ENCODE measurements around the gene ABCB6.

The ABCB6 gene

DNA sequence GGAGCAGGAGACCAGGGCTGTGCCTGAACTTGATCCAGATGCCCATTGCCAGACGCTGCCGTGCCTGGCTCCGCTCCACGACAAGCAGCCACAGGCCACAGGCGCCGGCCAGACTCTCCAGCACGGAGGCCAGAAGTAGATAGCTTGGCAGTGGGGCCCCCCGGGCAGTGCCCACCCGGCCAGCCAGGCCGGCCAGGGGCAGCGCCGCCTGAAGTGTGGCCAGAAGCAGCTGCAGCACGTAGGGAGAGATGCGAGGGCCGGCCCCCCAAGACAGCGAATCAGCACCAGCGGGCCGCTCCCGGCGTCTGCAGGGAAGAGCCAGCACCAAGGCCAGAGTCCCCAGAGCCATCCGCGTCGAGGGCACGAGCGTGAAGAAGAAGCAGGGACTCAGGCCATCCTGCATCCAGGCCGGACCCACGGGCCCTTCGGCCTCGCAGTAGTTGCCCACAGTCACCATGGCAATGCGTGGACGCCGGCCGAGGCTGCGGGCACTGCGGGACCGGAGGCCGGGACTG is 484 bp downstream of the ABCB6 start:
- TF ChIP-seq, protein P1, sequence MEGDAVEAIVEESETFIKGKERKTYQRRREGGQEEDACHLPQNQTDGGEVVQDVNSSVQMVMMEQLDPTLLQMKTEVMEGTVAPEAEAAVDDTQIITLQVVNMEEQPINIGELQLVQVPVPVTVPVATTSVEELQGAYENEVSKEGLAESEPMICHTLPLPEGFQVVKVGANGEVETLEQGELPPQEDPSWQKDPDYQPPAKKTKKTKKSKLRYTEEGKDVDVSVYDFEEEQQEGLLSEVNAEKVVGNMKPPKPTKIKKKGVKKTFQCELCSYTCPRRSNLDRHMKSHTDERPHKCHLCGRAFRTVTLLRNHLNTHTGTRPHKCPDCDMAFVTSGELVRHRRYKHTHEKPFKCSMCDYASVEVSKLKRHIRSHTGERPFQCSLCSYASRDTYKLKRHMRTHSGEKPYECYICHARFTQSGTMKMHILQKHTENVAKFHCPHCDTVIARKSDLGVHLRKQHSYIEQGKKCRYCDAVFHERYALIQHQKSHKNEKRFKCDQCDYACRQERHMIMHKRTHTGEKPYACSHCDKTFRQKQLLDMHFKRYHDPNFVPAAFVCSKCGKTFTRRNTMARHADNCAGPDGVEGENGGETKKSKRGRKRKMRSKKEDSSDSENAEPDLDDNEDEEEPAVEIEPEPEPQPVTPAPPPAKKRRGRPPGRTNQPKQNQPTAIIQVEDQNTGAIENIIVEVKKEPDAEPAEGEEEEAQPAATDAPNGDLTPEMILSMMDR (IDR thresholded peaks at IDR 0.05; ENCODE audit: insufficient read depth, low read length, missing control alignments), result no peak

DNA sequence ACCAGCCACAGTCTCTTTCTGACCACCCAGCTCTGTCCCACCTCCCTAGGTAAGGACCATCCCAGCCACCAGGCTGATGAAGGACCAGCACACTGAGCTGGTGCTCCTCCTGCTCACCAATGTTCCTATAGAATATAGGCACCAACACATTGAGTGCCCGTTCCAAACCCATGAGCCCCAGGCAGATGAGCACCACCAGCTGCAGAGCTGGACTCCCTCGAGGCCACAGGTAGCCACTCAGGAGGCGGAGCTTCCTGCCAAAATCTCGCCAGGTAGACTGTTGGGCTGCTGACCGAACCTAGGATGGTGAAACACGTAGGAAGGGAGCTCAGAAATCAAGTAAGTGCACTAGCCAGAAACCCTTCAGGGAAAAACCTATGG is 2.2 kb downstream of the ABCB6 start:
- no peak overlapping the region for H3K4me3 ChIP-seq (ENCODE audit: low read depth, low read length)
- ChIA-PET POLR2A (no interaction called here), CTCF (interaction anchor here (0.8 to 5.8 kb wide), 6 partner anchors 9 to 79 kb away, joined by 3 to 40 read pairs (median 10); partner anchors contain the start of gene NHEJ1)
- no peak for DNase-seq (ENCODE audit: low read depth, low spot score)
- TF ChIP-seq, protein P1 (IDR thresholded peaks at IDR 0.05; ENCODE audit: insufficient read depth, low read length, missing control alignments), result no peak

More for the DNA sequence above, 484 bp downstream of the ABCB6 start:
- peak overlapping the region; percentile 69 for H3K4me3 ChIP-seq (ENCODE audit: low read depth, low read length)
- ChIA-PET POLR2A (interaction anchor here (0.6 to 2.7 kb wide), 12 partner anchors 8 to 134 kb away, joined by 3 to 27 read pairs (median 4); partner anchors contain the start of genes ANKZF1, ATG9A, CNPPD1 and DNAJB2), CTCF (interaction anchor here (0.9 to 5.8 kb wide), 10 partner anchors 9 to 77 kb away, joined by 3 to 40 read pairs (median 5); partner anchors contain the start of genes ANKZF1, ATG9A, CNPPD1 and NHEJ1)
- DNase-seq (ENCODE audit: low read depth, low spot score), result no peak

- ChIA-PET CTCF (interaction anchor here (0.8 to 5.8 kb wide), 9 partner anchors 8 to 79 kb away, joined by 3 to 40 read pairs (median 5); partner anchors contain the start of gene NHEJ1), POLR2A (no interaction called here)
- DNase-seq (ENCODE audit: low read depth, low spot score), result no peak
- H3K4me3 ChIP-seq (ENCODE audit: low read depth, low read length), result no peak overlapping the region
- TF ChIP-seq, protein P1 (IDR thresholded peaks at IDR 0.05; ENCODE audit: insufficient read depth, low read length, missing control alignments), result no peak
Observed at GRCh38 chr2:219215871-219216534, 2.8 kb downstream of the ABCB6 start.

DNA sequence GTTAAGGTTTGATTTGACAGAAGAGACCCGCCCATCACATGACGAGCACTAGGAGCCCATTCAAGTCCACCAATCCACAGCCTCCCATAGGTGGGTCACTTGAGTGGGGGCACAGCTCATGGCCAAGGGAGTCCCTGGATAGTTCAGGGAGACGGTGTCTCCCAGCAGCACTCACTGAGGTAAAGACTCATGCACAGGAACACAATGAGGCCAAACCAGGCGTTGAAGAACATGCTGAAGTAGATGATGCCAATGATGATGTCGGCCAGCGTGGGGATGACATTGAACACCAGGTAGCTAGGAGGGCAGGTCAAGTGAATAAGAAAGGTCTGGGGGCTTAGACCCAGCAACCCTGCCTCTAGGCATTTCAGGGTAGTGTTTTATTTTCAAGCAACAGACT is 4.0 kb downstream of the ABCB6 start:
- CTCF ChIA-PET, result interaction anchor here (0.9 to 5.8 kb wide), 7 partner anchors 40 to 80 kb away, joined by 3 to 40 read pairs (median 4); partner anchors contain the start of genes DNAJB2 and NHEJ1

GRCh38 chr2:219214141-219214540 is 4.6 kb downstream of the ABCB6 start:
- no peak overlapping the region for H3K4me3 ChIP-seq (ENCODE audit: low read depth, low read length)
- POLR2A ChIA-PET, result no interaction called here
- TF ChIP-seq, protein P1 (IDR thresholded peaks at IDR 0.05; ENCODE audit: insufficient read depth, low read length, missing control alignments), result no peak
- no peak for DNase-seq (ENCODE audit: low read depth, low spot score)
- CTCF ChIA-PET, result interaction anchor here (0.6 to 5.8 kb wide), 5 partner anchors 43 to 81 kb away, joined by 3 to 40 read pairs (median 3); partner anchors contain the start of genes DNAJB2 and NHEJ1

More for the DNA sequence above, 4.0 kb downstream of the ABCB6 start:
- TF ChIP-seq, protein P1 (IDR thresholded peaks at IDR 0.05; ENCODE audit: insufficient read depth, low read length, missing control alignments), result no peak
- H3K4me3 ChIP-seq (ENCODE audit: low read depth, low read length), result no peak overlapping the region
- POLR2A ChIA-PET, result no interaction called here
- no peak for DNase-seq (ENCODE audit: low read depth, low spot score)

- CTCF ChIA-PET, result interaction anchor here (0.6 to 3.2 kb wide), 7 partner anchors 42 to 82 kb away, joined by 3 to 17 read pairs (median 3); partner anchors contain the start of genes DNAJB2 and SLC23A3
- POLR2A ChIA-PET, result no interaction called here
- TF ChIP-seq, protein P1 (IDR thresholded peaks at IDR 0.05; ENCODE audit: insufficient read depth, low read length, missing control alignments), result no peak
- no peak for DNase-seq (ENCODE audit: low read depth, low spot score)
- H3K4me3 ChIP-seq (ENCODE audit: low read depth, low read length), result no peak overlapping the region
Observed at GRCh38 chr2:219213486-219214071, 5.2 kb downstream of the ABCB6 start.

Data from AG04449 (cell line).